HCT116 (cell line): ENCODE data around the gene QRSL1. TPM values are rescaled to one million over a fixed set of nuclear protein-coding genes. Genes with fewer than 3 reads are reported as not detected.

Source experiments
- ATAC-seq: fragments of 200-7000 bp; cut with Tn5 transposase; 2 replicates; pipeline ENCODE4 v1.9.1; 2020; ENCODE audit warnings: mild to moderate bottlenecking, moderate library complexity
- BruUV-seq: library from RNA; stranded (reverse); fragments of 400-500 nt; replicated peaks from 2 replicates; lab custom pipeline; 2021; lab: Mats Ljungman, UMichigan
- CTCF ChIA-PET: fragments of 300-600 bp; sonication (Branson Sonifier 250); formaldehyde crosslinking; loops from one replicate; lab custom pipeline; 2021; ENCODE audit warnings: antibody characterized with exemption; lab: Charles Lee
- POLR2A ChIA-PET: fragments of 300-600, 350-600 bp; sonication (Branson Sonifier 250); formaldehyde crosslinking; loops from one replicate; lab custom pipeline; 2021; ENCODE audit warnings: antibody characterized with exemption; lab: Charles Lee
- RAD21 ChIA-PET, 2 experiments: fragments of 300-600 bp; sonication (Branson Sonifier 250); formaldehyde crosslinking; loops; one replicate each; lab custom pipeline; 2023; ENCODE audit warnings: low total read pairs in 2 of 2; ENCODE audit not compliant: uncharacterized antibody in 2 of 2, unreplicated experiment in 2 of 2, low non-redundant PET in 1 of 2; lab: Charles Lee
- DNase-seq: peaks from one replicate; pipeline ENCODE4 v3.0.0-alpha.2; 2010; ENCODE audit warnings: low read depth, low spot score
- H2AFZ ChIP-seq: fragments of 200-600 bp; shearing (Covaris generic), sonication (generic); 2 replicates; pipeline ENCODE4 v1.6.1; 2017; ENCODE audit warnings: low read depth, mixed run types, mixed read lengths, antibody characterized with exemption, low read length; ENCODE audit not compliant: poor library complexity, severe bottlenecking
- H3K27ac ChIP-seq: 2 replicates; pipeline ENCODE4 v1.5.1; 2012; ENCODE audit warnings: low read depth, low read length
- H3K27me3 ChIP-seq: fragments of 200-600 bp; sonication (generic); 2 replicates; pipeline ENCODE4 v1.6.1; 2016; ENCODE audit warnings: mixed run types, low read length, mixed read lengths; ENCODE audit not compliant: insufficient read depth
- H3K36me3 ChIP-seq, 2 experiments: fragments of 200-500 bp in 1 of 2; fragments of 200-600 bp in 1 of 2; sonication (Bioruptor generic) in 1 of 2; sonication (generic) in 1 of 2; 2 replicates each; pipeline versions ENCODE4 v1.5.1 to v1.6.1; 2014 to 2016; ENCODE audit warnings: low read length in 2 of 2, inconsistent platforms in 1 of 2, mixed read lengths in 1 of 2, mixed run types in 1 of 2; ENCODE audit not compliant: insufficient read depth in 2 of 2, control insufficient read depth in 1 of 2
- H3K4me1 ChIP-seq, 2 experiments: fragments of 200-600 bp in 1 of 2; sonication (generic) in 1 of 2; 2 replicates each; pipeline versions ENCODE4 v1.5.1 to v1.6.1; 2012 to 2017; ENCODE audit warnings: low read length in 2 of 2, inconsistent platforms in 1 of 2, mild to moderate bottlenecking in 1 of 2, mixed read lengths in 1 of 2, mixed run types in 1 of 2, moderate library complexity in 1 of 2; ENCODE audit not compliant: insufficient read depth in 2 of 2, control insufficient read depth in 1 of 2
- H3K4me2 ChIP-seq: fragments of 200-600 bp; sonication (generic); 2 replicates; pipeline ENCODE4 v1.6.1; 2017; ENCODE audit warnings: mixed run types, low read length, mixed read lengths
- H3K4me3 ChIP-seq, 2 experiments: fragments of 200-600 bp in 1 of 2; sonication (generic) in 1 of 2; replicated peaks in 1 of 2; 2 replicates each; pipeline ENCODE4 v1.5.1; 2011 to 2016; ENCODE audit warnings: low read length in 2 of 2, control low read depth in 1 of 2, low read depth in 1 of 2, mild to moderate bottlenecking in 1 of 2, mixed read lengths in 1 of 2, mixed run types in 1 of 2
- H3K79me2 ChIP-seq: fragments of 200-600 bp; sonication (generic); 2 replicates; pipeline ENCODE4 v1.6.1; 2017; ENCODE audit warnings: mild to moderate bottlenecking, mixed run types, low read length, moderate library complexity, mixed read lengths; ENCODE audit not compliant: insufficient read depth
- H3K9ac ChIP-seq: fragments of 200-600 bp; sonication (generic); 2 replicates; pipeline ENCODE4 v1.6.1; 2016; ENCODE audit warnings: low read length, mixed read lengths
- H3K9me2 ChIP-seq: fragments of 200-600 bp; sonication (generic), shearing (Covaris generic); 2 replicates; pipeline ENCODE4 v1.6.1; 2017; ENCODE audit warnings: mixed run types, mild to moderate bottlenecking, moderate library complexity; ENCODE audit not compliant: insufficient read depth
- H3K9me3 ChIP-seq, 2 experiments: fragments of 200-500 bp in 1 of 2; fragments of 200-600 bp in 1 of 2; sonication (Bioruptor generic) in 1 of 2; sonication (generic) in 1 of 2; 2 replicates each; pipeline ENCODE4 v1.6.1; 2014 to 2017; ENCODE audit warnings: low read length in 2 of 2, mixed read lengths in 2 of 2, inconsistent platforms in 1 of 2, low read depth in 1 of 2, mild to moderate bottlenecking in 1 of 2, mixed run types in 1 of 2, moderate library complexity in 1 of 2; ENCODE audit not compliant: control insufficient read depth in 1 of 2, insufficient read depth in 1 of 2
- H4K20me1 ChIP-seq: fragments of 200-600 bp; sonication (generic), shearing (Covaris generic); 2 replicates; pipeline ENCODE4 v1.6.1; 2017; ENCODE audit warnings: mixed run types, mild to moderate bottlenecking, moderate library complexity; ENCODE audit not compliant: insufficient read depth
- CBX3 ChIP-seq: IDR thresholded peaks from 2 replicates; pipeline ENCODE4 v1.6.1; 2012; ENCODE audit warnings: low read depth
- ELF1 ChIP-seq: IDR thresholded peaks from 2 replicates; pipeline ENCODE4 v1.6.1; 2012; ENCODE audit warnings: low read depth, borderline replicate concordance
- EZH2 ChIP-seq: fragments of 200-600 bp; sonication (generic); IDR thresholded peaks from 2 replicates; pipeline ENCODE4 v1.6.1; 2017; ENCODE audit warnings: antibody characterized with exemption, mixed run types
- EZH2phosphoT487 ChIP-seq: fragments of 200-600 bp; IDR thresholded peaks from 2 replicates; pipeline ENCODE4 v1.6.1; 2018; ENCODE audit warnings: antibody characterized with exemption, borderline replicate concordance
- FOSL1 ChIP-seq: IDR thresholded peaks from 2 replicates; pipeline ENCODE4 v1.6.1; 2012; ENCODE audit warnings: low read depth
- JUND ChIP-seq: IDR thresholded peaks from 2 replicates; pipeline ENCODE4 v1.6.1; 2012
- POLR2A ChIP-seq: IDR thresholded peaks from 2 replicates; pipeline ENCODE4 v1.7.0; 2011; ENCODE audit warnings: borderline replicate concordance; ENCODE audit not compliant: insufficient read depth, insufficient read length; ENCODE audit errors: extremely low read depth
- RAD21 ChIP-seq: IDR thresholded peaks from 2 replicates; pipeline ENCODE4 v1.6.1; 2012; ENCODE audit warnings: low read depth, mild to moderate bottlenecking
- SIN3A ChIP-seq: IDR thresholded peaks from 2 replicates; pipeline ENCODE4 v1.6.1; 2012; ENCODE audit warnings: low read depth
- SP1 ChIP-seq: IDR thresholded peaks from 2 replicates; pipeline ENCODE4 v1.6.1; 2012; ENCODE audit warnings: low read depth
- SRF ChIP-seq: IDR thresholded peaks from 2 replicates; pipeline ENCODE4 v1.6.1; 2012; ENCODE audit warnings: low read depth
- TCF7L2 ChIP-seq: IDR thresholded peaks from 2 replicates; pipeline ENCODE4 v1.7.0; 2011; ENCODE audit warnings: borderline replicate concordance, inconsistent platforms; ENCODE audit not compliant: insufficient read depth, insufficient read length; ENCODE audit errors: extremely low read depth
- YY1 ChIP-seq: IDR thresholded peaks from 2 replicates; pipeline ENCODE4 v1.6.1; 2011; ENCODE audit warnings: low read length, low read depth, moderate library complexity, mild to moderate bottlenecking; ENCODE audit not compliant: insufficient replicate concordance; ENCODE audit errors: extremely low read depth
- ZNF274 ChIP-seq: fragments of 200-500 bp; sonication (Bioruptor generic); IDR thresholded peaks from 2 replicates; pipeline ENCODE4 v1.6.1; 2014; ENCODE audit warnings: mild to moderate bottlenecking, low read depth, low read length, inconsistent platforms
- intact Hi-C: fragments of 100-400 bp; cut with micrococcal nuclease; formaldehyde crosslinking; loops from 2 replicates; pipeline ENCODE4 v1.10.0; 2022
- total RNA-seq: library from RNA; stranded (reverse); gene quantifications from one replicate; pipeline ENCODE4 v1.2.1, GENCODE V29; 2021; ENCODE audit not compliant: unreplicated experiment
- TF ChIP-seq, protein P1 (sequence below), 3 experiments: fragments of 200-600 bp in 1 of 3; sonication (generic) in 1 of 3; IDR thresholded peaks in 2 of 3; conservative IDR thresholded peaks in 1 of 3; 2 replicates each; pipeline ENCODE4 v1.5.1; 2012 to 2017; ENCODE audit warnings: low read depth in 2 of 3, low read length in 2 of 3, antibody characterized with exemption in 1 of 3, borderline replicate concordance in 1 of 3, control low read depth in 1 of 3, mild to moderate bottlenecking in 1 of 3, mixed read lengths in 1 of 3, mixed run types in 1 of 3, moderate library complexity in 1 of 3; ENCODE audit not compliant: insufficient read depth in 1 of 3

QRSL1 gene
- total RNA-seq, 1 experiment from 2014 or later, result 16.0 TPM

DNA sequence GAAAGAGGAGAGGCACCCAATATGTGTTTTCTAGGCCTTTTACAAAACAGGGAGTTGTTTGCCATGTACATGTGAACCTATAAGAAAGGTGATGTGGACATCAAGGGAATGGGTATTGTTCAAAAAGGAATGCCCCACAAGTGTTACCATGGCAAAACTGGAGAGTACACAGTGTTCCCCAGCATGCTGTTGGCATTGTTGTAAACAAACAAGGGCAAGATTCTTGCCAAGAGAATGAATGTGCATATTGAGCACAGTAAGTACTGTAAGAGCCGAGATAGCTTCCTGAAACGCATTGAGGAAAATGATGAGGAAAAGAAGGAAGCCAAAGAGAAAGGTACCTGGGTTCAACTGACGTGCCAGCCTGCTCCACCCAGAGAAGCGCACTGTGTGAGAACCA lies 13.1 kb downstream of the QRSL1 start:
- Histone ChIP-seq H3K9ac (no peak overlapping the region), H3K9me3 (no peaks in the 10 kb centered on the region), H3K36me3 (no peaks in the 10 kb centered on the region; a peak in 1 of 4 replicates), H3K4me1 (no peaks in the 10 kb centered on the region), H2AFZ (no peak overlapping the region), H3K27ac (no peak overlapping the region), H3K27me3 (no peaks in the 10 kb centered on the region), H3K4me2 (no peak overlapping the region), H3K4me3 (no peak overlapping the region), H4K20me1 (no peaks in the 10 kb centered on the region; the same call in 1 of the 2 replicates), H3K9me2 (no peaks in the 10 kb centered on the region), H3K79me2 (peaks cover 35% of the 10 kb centered on the region)
- POLR2A ChIA-PET, result no interaction called here
- ATAC-seq, result no peak
- CTCF ChIA-PET, result interaction anchor here (0.6 kb wide), 1 partner anchor 307 kb away, joined by 4 read pairs; no protein-coding TSS in a partner anchor
- BruUV-seq, result no TSS peak
- TF ChIP-seq EZH2phosphoT487, result no peak
- no peak for TF ChIP-seq TCF7L2
- no peak for TF ChIP-seq POLR2A
- TF ChIP-seq EZH2, result no peak
- TF ChIP-seq, protein P1, sequence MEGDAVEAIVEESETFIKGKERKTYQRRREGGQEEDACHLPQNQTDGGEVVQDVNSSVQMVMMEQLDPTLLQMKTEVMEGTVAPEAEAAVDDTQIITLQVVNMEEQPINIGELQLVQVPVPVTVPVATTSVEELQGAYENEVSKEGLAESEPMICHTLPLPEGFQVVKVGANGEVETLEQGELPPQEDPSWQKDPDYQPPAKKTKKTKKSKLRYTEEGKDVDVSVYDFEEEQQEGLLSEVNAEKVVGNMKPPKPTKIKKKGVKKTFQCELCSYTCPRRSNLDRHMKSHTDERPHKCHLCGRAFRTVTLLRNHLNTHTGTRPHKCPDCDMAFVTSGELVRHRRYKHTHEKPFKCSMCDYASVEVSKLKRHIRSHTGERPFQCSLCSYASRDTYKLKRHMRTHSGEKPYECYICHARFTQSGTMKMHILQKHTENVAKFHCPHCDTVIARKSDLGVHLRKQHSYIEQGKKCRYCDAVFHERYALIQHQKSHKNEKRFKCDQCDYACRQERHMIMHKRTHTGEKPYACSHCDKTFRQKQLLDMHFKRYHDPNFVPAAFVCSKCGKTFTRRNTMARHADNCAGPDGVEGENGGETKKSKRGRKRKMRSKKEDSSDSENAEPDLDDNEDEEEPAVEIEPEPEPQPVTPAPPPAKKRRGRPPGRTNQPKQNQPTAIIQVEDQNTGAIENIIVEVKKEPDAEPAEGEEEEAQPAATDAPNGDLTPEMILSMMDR (IDR thresholded peaks at IDR 0.05 in 2 of 3, conservative IDR thresholded peaks at IDR 0.05 in 1 of 3; ENCODE audit: borderline replicate concordance in 1 of 3, insufficient read depth in 1 of 3, low read depth in 2 of 3, low read length in 2 of 3), result no peak
- TF ChIP-seq FOSL1, result no peak
- RAD21 ChIA-PET, result no interaction called here
- DNase-seq, result no peak
- intact Hi-C loops, result no loop called here

DNA sequence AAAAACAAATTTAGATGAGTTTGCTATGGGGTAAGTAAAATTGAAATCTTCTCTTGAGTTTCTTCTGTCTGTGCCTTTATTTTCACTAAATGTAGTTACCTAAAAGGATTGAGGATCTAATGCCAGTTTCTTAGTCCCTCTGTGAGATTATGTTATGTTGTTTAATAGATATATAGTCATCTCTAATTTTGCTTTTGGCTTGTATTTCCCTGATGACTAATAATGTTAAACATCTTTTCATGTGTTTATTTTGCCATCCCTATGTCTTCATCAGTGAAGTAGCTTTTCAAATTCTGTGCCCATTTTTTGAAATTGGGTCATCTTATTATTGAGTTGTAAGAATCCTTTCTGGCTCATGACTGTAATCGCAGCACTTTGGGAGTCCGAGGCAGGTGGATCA lies 13.7 kb downstream of the QRSL1 start:
- no peak for ATAC-seq
- no TSS peak for BruUV-seq
- Histone ChIP-seq H4K20me1 (no peaks in the 10 kb centered on the region; the same call in 1 of the 2 replicates), H3K27me3 (no peaks in the 10 kb centered on the region), H3K27ac (no peak overlapping the region), H2AFZ (no peak overlapping the region), H3K9me3 (no peaks in the 10 kb centered on the region), H3K4me1 (no peaks in the 10 kb centered on the region), H3K9me2 (no peaks in the 10 kb centered on the region), H3K36me3 (no peaks in the 10 kb centered on the region; a peak in 1 of 4 replicates), H3K79me2 (peaks cover 29% of the 10 kb centered on the region), H3K9ac (no peak overlapping the region), H3K4me2 (no peak overlapping the region), H3K4me3 (no peak overlapping the region)
- ChIA-PET POLR2A (no interaction called here), CTCF (no interaction called here), RAD21 (no interaction called here)
- intact Hi-C loops, result no loop called here
- DNase-seq, result no peak
- no peak for TF ChIP-seq SIN3A
- TF ChIP-seq ELF1, result no peak
- no peak for TF ChIP-seq JUND
- TF ChIP-seq SP1, result no peak
- TF ChIP-seq SRF, result no peak
- no peak for TF ChIP-seq TCF7L2
- no peak for TF ChIP-seq ZNF274
- TF ChIP-seq POLR2A, result no peak
- TF ChIP-seq, protein P1 (IDR thresholded peaks at IDR 0.05 in 2 of 3, conservative IDR thresholded peaks at IDR 0.05 in 1 of 3; ENCODE audit: borderline replicate concordance in 1 of 3, insufficient read depth in 1 of 3, low read depth in 2 of 3, low read length in 2 of 3), result no peak
- TF ChIP-seq RAD21, result no peak
- no peak for TF ChIP-seq YY1
- no peak for TF ChIP-seq EZH2
- no peak for TF ChIP-seq CBX3
